Parathyroid adenoma (tissue), 2 donors: ENCODE data around the gene APLP2.
"Not testable (repeated sequence)": the region's sequence is repeated elsewhere in the genome, so short reads cannot be mapped to it uniquely, and the experiment has no call there.

Experiments
- H2AFZ ChIP-seq: fragments of 300-600 bp; sonication (generic); one replicate; pipeline ENCODE4 v1.7.0; 2017; ENCODE audit warnings: antibody characterized with exemption, mild to moderate bottlenecking
- H3K27ac ChIP-seq: fragments of 300-600 bp; sonication (generic); one replicate; pipeline ENCODE4 v1.7.0; 2017
- H3K27me3 ChIP-seq: fragments of 300-600 bp; sonication (generic); one replicate; pipeline ENCODE4 v1.7.0; 2017; ENCODE audit warnings: low read length; ENCODE audit not compliant: control insufficient read depth, insufficient read depth
- H3K36me3 ChIP-seq: fragments of 300-600 bp; sonication (generic); one replicate; pipeline ENCODE4 v1.7.0; 2017; ENCODE audit warnings: low read length; ENCODE audit not compliant: control insufficient read depth, insufficient read depth
- H3K4me1 ChIP-seq: fragments of 300-600 bp; sonication (generic); one replicate; pipeline ENCODE4 v1.7.0; 2017; ENCODE audit warnings: control low read depth
- H3K4me2 ChIP-seq: fragments of 300-600 bp; sonication (generic); one replicate; pipeline ENCODE4 v1.7.0; 2017; ENCODE audit warnings: low read length
- H3K4me3 ChIP-seq: fragments of 300-600 bp; sonication (generic); one replicate; pipeline ENCODE4 v1.7.0; 2017; ENCODE audit warnings: low read depth, low read length
- H3K79me2 ChIP-seq: fragments of 300-600 bp; sonication (generic); one replicate; pipeline ENCODE4 v1.7.0; 2017; ENCODE audit warnings: control low read depth
- H3K9ac ChIP-seq: fragments of 300-600 bp; sonication (generic); one replicate; pipeline ENCODE4 v1.7.0; 2017; ENCODE audit warnings: mild to moderate bottlenecking
- H3K9me3 ChIP-seq: fragments of 300-600 bp; sonication (generic); one replicate; pipeline ENCODE4 v1.7.0; 2017; ENCODE audit warnings: low read length; ENCODE audit not compliant: control insufficient read depth
- CTCF ChIP-seq: fragments of 300-600 bp; sonication (generic); IDR thresholded peaks from one replicate; pipeline ENCODE4 v1.7.0; 2017; ENCODE audit warnings: antibody characterized with exemption, mild to moderate bottlenecking
- donor health status: primary hyperparathyroidism.

APLP2 gene

DNA sequence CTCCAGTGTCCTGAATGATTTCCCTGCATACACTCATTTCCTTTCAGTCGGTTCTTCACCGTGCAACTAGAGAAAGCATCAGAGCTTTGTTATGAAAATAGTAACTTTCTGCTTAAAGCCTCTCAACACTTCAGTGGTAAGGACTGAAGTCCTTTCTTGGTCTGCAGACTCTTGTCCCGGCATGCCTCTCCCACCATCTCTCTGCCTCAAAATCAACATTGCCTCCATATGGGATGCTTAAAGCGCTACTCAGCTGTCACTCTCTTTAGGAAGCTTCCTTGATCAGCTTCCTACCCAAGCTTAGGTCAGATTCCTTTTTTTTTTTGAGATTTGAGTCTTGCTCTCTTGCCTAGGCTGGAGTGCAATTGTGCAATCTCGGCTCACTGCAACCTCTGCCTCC lies 36.7 kb downstream of the APLP2 start:
- no peak overlapping the region for H3K9ac ChIP-seq
- no peak overlapping the region for H3K4me3 ChIP-seq
- no peak for TF ChIP-seq CTCF
- H3K79me2 ChIP-seq = peaks cover 5% of the 10 kb centered on the region
- no peaks in the 10 kb centered on the region for H3K27me3 ChIP-seq
- H3K4me1 ChIP-seq = peaks cover 3% of the 10 kb centered on the region
- H3K36me3 ChIP-seq = no peaks in the 10 kb centered on the region
- no peak overlapping the region for H2AFZ ChIP-seq
- no peak overlapping the region for H3K4me2 ChIP-seq
- no peaks in the 10 kb centered on the region for H3K9me3 ChIP-seq
- no peak overlapping the region for H3K27ac ChIP-seq

DNA sequence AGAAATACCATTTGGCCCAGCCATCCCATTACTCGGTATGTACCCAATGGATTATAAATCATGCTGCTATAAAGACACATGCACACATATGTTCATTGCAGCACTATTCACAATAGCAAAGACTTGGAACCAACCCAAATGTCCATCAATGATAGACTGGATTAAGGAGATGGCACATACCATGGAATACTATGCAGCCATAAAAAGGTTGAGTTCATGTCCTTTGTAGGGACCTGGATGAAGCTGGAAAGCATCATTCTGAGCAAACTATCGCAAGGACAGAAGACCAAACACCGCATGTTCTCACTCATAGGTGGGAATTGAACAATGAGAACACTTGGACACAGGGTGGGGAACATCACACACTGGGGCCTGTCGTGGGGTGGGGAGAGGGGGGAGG lies 39.0 kb downstream of the APLP2 start:
- not testable (repeated sequence) for H3K4me1 ChIP-seq, H3K27me3 ChIP-seq, H3K9me3 ChIP-seq, H3K4me3 ChIP-seq, H3K4me2 ChIP-seq, H3K79me2 ChIP-seq, H3K36me3 ChIP-seq, H3K9ac ChIP-seq, H2AFZ ChIP-seq, H3K27ac ChIP-seq

- no peak for TF ChIP-seq CTCF
- H3K27ac ChIP-seq = no peak overlapping the region
Measured at GRCh38 chr11:130109386-130109785, 39.7 kb downstream of the APLP2 start.

DNA sequence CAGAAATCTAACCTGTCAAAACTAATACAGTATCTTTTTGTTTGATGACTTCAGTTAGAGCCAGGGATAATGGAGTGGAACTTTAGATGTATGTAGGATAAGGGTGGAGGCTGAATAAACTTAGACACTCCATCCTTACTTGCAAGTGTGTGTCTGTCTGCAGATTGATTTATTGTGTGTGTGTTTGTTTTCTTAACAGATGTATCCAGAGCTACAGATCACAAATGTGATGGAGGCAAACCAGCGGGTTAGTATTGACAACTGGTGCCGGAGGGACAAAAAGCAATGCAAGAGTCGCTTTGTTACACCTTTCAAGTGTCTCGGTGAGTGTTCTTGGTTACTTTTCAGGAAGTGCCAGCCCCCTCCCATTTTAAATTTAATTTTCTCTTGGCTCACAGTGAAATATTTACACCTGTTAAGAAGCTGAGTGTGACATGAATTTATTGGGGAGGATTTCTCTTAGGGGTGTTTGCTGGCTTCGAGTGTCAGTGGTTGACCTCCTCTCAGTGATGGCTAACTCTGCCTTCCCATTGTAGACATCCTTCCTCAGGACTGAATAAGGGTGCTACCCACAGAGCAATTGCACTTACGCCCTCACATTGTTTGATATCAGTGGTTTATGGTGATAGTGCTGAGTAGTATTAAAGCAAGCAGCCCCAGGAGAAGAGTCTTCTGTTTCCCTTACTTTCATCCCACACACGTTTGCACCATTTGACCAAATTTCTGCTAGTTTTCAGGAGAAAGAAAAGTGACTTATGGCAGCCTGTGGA lies 40.8 kb downstream of the APLP2 start:
- Histone ChIP-seq H3K79me2 (no peaks in the 10 kb centered on the region), H3K4me1 (no peaks in the 10 kb centered on the region), H3K4me2 (no peak overlapping the region), H3K9me3 (no peaks in the 10 kb centered on the region), H3K36me3 (no peaks in the 10 kb centered on the region), H2AFZ (no peak overlapping the region), H3K9ac (no peak overlapping the region), H3K27me3 (no peaks in the 10 kb centered on the region), H3K4me3 (no peak overlapping the region), H3K27ac (no peak overlapping the region)
- no peak for TF ChIP-seq CTCF

More at GRCh38 chr11:130109386-130109785, 39.7 kb downstream of the APLP2 start:
- Histone ChIP-seq H3K4me2 (no peak overlapping the region), H3K4me1 (no peaks in the 10 kb centered on the region), H3K36me3 (no peaks in the 10 kb centered on the region), H3K79me2 (peaks cover 5% of the 10 kb centered on the region), H3K9ac (no peak overlapping the region), H3K9me3 (no peaks in the 10 kb centered on the region), H3K4me3 (no peak overlapping the region), H2AFZ (no peak overlapping the region), H3K27me3 (no peaks in the 10 kb centered on the region)

GRCh38 chr11:130112071-130112830 lies 42.6 kb downstream of the APLP2 start:
- H3K36me3 ChIP-seq = no peaks in the 10 kb centered on the region
- H2AFZ ChIP-seq = no peak overlapping the region
- no peak overlapping the region for H3K27ac ChIP-seq
- no peaks in the 10 kb centered on the region for H3K4me1 ChIP-seq
- no peak for TF ChIP-seq CTCF
- H3K27me3 ChIP-seq = no peaks in the 10 kb centered on the region
- no peak overlapping the region for H3K4me2 ChIP-seq
- no peak overlapping the region for H3K9ac ChIP-seq
- no peaks in the 10 kb centered on the region for H3K9me3 ChIP-seq
- no peak overlapping the region for H3K4me3 ChIP-seq
- no peaks in the 10 kb centered on the region for H3K79me2 ChIP-seq
